HG02678 (cell line): ENCODE measurements around the gene AVEN.

Source experiments
- ATAC-seq: cut with Tn5 transposase; IDR thresholded peaks from one replicate; pipeline ENCODE4 v1.9.1; 2021; ENCODE audit warnings: mild to moderate bottlenecking, moderate library complexity; ENCODE audit not compliant: unreplicated experiment

The AVEN gene

DNA sequence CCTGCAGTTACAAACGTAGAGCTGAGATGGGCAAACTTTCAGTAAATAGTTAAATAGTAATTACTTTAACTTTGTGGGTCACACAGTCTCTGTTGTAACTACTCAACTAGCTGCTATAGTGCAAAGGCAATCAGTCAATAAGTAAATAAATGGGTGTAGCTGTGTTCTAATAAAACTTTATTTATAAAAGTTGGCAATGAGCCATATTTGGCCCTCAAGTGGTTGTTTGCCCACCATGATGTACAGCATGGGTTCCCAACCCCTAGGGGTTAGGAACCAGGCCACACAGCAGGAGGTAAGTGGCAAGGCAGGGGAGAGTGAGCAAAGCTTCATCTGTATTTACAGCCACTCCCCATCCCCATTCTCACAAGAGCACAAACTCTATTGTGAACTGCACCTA is 115.6 kb downstream of the AVEN start:
- ATAC-seq, result no peak

- ATAC-seq, result no peak
Observed at GRCh38 chr15:33915571-33916407, 123.2 kb downstream of the AVEN start.

DNA sequence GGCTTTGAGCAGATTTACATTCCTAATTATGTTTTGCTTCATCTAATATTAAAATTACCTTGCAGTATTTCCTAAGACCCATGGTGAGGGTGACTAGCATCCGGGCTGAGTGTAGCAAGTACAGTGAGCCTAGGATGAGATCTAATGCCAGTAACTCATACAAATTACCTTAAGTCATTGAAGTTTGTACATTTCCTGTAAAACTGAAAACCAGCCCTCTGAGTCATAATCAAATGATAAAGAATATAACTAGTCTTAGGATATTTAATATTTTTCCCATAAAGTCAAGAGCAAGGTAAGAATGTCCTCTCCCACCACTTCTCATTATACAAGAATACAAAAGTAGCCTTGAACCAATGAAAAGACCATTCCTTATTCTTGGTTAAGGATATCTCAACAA is 125.5 kb downstream of the AVEN start:
- ATAC-seq, result no peak

DNA sequence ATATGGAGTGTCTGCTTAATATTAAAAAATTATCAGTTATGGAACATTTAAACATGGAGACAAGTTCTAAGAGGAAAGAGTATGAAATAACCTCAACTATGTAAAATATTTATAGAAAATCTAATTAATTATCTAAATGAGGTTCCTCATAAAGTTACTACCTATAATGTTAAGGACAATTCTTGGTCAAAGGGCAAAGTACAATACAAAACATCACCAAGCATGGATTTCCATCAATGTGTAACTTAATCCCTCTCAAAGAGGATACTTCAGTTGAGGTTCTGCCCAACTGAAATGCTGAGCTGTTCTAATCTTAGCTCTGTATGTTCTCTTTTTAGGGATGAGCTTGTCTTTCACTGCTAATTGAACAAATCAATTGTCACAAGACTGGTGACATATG is 126.7 kb downstream of the AVEN start:
- no peak for ATAC-seq

DNA sequence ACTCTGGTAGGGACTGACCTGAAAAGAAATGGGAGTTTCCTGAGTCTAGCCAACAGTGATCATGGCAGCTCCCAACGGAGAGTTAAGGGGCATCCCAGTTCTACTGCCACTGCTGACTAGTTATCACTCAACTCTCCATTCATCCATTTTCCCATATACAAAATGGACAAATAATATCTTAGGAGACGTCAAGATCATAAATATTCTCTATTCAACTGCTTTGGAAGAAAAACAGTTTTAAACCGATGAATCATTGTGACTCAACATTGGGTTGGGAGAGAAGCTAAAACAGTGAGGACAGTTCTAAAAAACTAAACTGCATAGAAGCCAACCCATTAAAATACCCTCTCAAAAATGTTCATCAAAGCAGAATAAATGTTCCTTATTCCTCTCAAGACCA is 128.3 kb downstream of the AVEN start:
- ATAC-seq, result no peak

DNA sequence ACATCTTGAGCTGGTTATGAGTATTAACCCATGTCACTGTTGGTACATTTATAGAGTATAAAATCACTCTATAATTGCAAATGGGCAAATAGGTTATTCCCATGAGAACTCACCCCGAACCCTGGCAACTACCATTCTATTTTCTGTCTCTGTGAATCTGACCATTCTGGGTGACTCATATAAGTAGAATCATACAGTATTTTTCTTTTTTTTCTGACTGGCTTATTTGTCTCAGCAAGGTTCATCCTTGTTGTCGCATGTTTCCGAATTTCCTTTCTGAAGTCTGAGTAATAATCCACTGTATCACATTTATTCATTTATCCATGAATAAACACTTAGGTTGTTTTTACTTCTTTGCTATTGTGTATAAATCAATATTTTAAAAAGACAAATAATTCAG is 130.6 kb downstream of the AVEN start:
- no peak for ATAC-seq

DNA sequence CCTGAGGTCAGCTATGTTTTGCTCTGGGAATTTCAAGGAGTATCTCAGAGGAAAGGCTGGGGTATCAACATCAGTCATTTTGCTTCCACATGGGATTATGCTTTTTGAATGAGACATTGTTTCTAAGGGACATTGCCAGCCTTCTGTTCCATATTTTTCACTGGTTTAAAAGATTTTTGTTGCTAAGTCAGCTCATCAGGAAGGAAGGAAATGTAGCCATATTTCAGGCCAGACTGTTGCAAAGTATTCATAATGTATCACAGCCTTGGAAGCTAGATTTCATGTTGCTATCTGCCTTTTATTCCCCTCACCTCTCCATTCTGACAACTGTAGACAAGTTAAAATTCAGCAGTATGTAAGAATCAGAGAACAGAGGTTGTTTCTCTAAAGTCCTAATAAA is 131.7 kb downstream of the AVEN start:
- ATAC-seq, result no peak

- no peak for ATAC-seq
Observed at GRCh38 chr15:33903661-33904060, 135.3 kb downstream of the AVEN start.

DNA sequence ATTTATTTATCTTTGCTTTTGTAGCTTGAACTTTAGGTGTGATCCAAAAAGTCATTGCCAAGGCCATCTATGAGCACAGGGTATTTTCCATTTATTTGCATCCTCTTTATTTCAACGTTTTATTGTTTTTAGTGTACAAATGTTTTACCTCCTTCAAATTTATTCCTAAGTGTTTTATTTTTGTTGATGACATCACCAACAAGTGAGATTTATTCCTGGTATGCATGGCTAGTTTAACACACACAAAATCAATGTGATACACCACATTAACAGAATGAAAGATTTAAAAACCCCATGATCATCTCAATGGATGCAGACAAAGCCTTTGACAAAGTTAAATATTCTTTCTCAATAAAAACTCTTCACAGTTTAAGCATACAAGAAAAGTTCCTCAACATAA is 137.0 kb downstream of the AVEN start:
- no peak for ATAC-seq

DNA sequence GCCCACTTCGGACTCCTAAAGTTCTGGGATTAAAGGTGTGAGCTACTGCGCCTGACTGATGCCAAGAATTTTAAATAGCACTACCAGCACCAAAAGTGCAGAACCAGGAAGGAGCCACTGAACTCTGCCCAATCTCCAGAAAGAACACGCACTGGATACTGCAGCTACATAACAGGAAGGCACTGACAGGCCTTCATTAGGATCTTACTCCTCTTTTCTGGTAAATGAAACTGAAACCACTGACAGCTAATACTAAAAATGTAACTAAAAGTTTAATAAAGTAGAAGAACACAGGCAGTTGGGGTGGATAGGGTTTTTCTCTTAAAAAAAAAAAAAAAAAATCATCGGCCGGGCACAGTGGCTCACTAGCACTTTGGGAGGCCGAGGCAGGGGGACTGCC is 144.8 kb downstream of the AVEN start:
- ATAC-seq, result peak; percentile 65

DNA sequence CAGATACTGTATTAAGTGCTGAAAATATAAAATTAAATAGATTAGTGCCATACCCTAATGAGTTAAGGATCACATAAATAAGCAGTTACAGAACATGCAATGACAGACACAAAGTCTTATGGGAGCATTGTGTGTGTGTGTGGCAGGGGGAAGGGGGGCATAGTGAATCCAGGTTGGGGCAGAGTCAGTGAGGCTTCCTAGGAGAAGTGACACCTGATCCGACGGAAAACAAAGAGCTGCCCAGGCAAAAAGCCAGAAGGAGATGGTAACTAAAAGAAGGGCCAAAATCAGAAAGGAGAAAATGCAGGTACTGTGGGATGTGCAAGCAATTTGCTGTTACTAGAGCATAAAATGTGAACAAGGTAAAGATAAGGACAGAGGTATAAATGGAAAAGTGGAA is 150.8 kb downstream of the AVEN start:
- no peak for ATAC-seq

DNA sequence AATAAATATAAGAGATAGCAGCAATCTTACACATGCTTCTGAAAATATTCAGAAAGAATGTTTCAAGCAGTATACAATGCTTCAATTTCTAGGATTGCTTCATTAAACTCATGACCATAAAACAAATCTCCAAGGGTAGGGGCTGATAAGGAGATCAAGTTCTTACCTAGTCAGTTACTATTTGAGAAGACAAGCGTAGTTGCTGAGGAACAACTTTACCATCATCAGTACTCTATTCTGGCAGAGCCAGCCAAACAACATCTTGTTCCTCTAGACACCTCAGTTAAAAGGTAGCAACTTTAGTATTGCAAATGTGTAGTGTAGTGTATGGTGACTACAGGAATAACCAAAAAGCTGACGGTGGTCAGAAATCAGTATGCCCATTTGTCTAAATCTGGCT is 156.1 kb downstream of the AVEN start:
- no peak for ATAC-seq

- no peak for ATAC-seq
Observed at GRCh38 chr15:33874156-33874555, 164.8 kb downstream of the AVEN start.

DNA sequence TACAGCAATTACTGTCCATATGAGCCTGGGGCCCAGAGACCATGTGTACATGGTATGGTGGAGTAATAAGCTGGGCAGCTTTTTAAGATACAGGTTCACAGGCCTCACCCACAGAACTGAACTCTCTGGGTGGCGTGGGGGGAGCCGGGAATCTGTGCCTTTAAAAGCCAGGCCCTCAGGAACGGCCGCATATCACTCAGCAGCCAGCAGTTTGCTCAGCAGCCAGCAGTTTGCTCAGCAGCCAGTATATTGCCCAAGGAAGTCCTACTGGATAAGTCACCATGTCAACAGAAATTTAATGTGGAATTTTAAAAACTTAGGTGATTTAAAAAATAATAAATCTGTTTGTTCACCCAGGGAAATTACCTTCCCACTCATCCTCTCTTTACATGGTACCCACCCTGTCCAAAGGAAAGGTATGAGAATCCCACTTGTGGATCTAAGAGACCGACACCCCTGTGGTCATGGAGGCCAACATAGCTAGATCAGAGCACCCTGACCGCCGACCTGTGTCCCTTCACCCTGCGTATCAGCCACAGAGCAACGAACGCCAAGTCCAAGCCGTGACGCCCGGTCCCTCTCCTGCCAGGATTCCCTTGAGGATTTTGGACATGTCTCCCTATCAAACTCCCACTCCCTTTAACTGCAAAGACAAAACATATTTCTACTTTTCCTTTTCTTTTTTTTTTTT is 166.4 kb downstream of the AVEN start:
- ATAC-seq, result no peak

DNA sequence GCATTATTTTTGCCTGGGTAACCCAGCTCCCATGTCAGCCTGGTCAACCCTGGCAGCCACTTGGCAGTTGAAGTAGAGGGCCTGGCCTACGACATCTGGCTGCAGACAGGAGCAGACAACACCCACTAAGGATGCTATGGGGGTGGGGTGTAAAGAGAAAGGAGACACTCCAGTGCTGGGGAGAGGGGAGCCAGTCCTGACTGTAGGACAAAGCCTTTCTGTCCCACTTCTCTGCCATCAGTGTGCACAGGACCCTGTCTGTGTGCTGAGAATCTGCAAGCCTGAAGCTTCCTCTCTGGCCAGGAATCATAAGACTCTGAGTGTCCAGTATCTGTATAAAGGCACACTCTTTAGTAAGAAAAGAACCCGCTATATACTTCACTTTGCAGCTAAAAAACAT is 167.0 kb downstream of the AVEN start:
- ATAC-seq, result no peak

- ATAC-seq, result no peak
Observed at GRCh38 chr15:33866101-33866737, 172.8 kb downstream of the AVEN start.

DNA sequence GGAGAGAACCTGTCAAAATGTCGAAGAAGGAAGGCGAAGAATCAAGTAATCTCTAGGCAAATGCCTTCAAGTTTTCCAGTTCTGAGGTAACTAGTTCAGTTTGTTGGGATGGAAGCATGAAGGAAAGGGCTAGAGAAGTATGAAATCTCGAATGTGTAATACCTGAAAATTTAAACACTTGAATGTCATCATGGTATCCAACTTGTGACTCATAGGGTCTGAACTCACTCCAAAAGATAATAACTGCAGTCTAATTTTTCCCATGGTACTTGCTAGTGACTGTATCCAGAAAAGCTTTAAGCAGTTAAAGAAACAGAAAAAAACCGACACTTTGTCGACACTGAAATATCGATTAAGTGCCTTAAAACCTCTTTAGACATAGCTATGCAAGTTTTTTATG is 173.6 kb downstream of the AVEN start:
- no peak for ATAC-seq

- no peak for ATAC-seq
Observed at GRCh38 chr15:33864360-33865075, 174.5 kb downstream of the AVEN start.

DNA sequence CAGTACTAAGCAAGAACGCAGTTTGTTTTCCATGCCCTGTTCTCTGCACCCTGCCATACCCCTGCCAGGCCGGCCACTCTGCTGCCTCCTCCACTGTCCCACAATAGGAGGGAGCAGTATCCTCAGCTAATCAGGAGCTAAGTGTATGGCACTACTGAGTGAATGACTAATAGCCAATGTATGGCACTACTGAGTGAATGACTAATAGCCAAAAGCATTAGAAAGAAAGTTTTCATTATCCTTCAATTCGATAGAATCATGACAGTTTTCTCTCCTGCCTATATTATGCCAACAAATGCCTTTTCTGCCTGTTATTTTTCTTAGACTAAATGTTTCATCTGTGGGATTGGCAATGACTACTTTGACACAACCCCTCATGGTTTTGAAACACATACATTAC is 178.2 kb downstream of the AVEN start:
- ATAC-seq, result no peak

- no peak for ATAC-seq
Observed at GRCh38 chr15:33859992-33860545, 178.9 kb downstream of the AVEN start.

DNA sequence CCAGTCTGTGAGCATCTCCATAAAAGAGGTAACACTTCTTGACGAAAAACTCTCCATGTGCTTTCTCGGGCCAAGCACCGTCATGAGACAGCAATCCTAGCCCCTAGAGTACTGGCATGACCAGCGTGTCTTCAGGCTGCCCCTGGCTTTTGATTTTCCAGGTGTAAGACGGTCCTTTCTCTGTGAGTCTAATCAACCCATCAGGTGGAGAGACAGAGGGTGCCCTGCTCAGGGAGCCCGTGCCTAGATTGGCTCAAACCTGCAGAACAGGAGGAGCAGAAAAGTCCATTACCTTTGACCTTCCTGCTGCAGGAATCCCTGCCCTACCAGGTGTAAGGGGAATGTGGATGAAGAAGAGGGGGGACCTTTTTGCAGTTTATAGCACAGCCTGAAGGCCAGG is 180.2 kb downstream of the AVEN start:
- no peak for ATAC-seq
